Peyer's patch (tissue), 4 donors: Measurements from ENCODE around the gene SLC39A6. TPM values are rescaled to one million over a fixed set of nuclear protein-coding genes. Genes with fewer than 3 reads are reported as not detected.

Source experiments
- DNase-seq, 3 donors: peaks; one replicate each; pipeline ENCODE4 v3.0.0-alpha.2; 2017 to 2019
- H3K27ac ChIP-seq, 4 donors: fragments of 200-600 bp; sonication (generic); one replicate each; pipeline ENCODE4 v1.5.1; 2016 to 2019
- H3K27me3 ChIP-seq, 2 donors: fragments of 200-600 bp; sonication (generic); one replicate each; pipeline ENCODE4 v1.5.1; 2019
- H3K36me3 ChIP-seq, 3 donors: fragments of 200-600 bp; sonication (generic); one replicate each; pipeline ENCODE4 v1.5.1; 2016 to 2019
- H3K4me1 ChIP-seq, 4 donors: fragments of 200-600 bp; sonication (generic); one replicate each; pipeline ENCODE4 v1.5.1; 2016 to 2019
- H3K4me3 ChIP-seq, 4 donors: fragments of 200-600 bp; sonication (generic); 1 replicate in 3 of 4; 2 replicates in 1 of 4; pipeline ENCODE4 v1.5.1; 2016 to 2019; ENCODE audit warnings: mild to moderate bottlenecking in 1 of 4
- H3K9me3 ChIP-seq, 4 donors: fragments of 200-600 bp; sonication (generic); one replicate each; pipeline ENCODE4 v1.5.1; 2016 to 2019; ENCODE audit warnings: mild to moderate bottlenecking in 1 of 4
- CTCF ChIP-seq, 6 experiments: fragments of 450-650 bp in 4 of 6; fragments of 200-600 bp in 2 of 6; sonication (generic) in 1 of 6; IDR thresholded peaks; one replicate each; pipeline ENCODE4 v1.5.1; 2017 to 2019; ENCODE audit warnings: antibody characterized with exemption in 6 of 6, mild to moderate bottlenecking in 3 of 6, moderate library complexity in 1 of 6
- POLR2A ChIP-seq, 2 donors: fragments of 450-650 bp; IDR thresholded peaks; one replicate each; pipeline ENCODE4 v1.5.1; 2017; ENCODE audit warnings: antibody characterized with exemption in 2 of 2, mild to moderate bottlenecking in 2 of 2, moderate library complexity in 2 of 2
- total RNA-seq, 4 donors: library from RNA; depleted of rRNA; stranded (reverse); fragments of >200 nt; gene quantifications; one replicate each; pipeline ENCODE4 v1.1.0, GENCODE V29; 2016

The SLC39A6 gene
- total RNA-seq, 4 donors from 2014 or later, result 7.4 to 13.0 (median 8.2) TPM

GRCh38 chr18:36157441-36157840 lies 28.3 kb upstream of the SLC39A6 start:
- H3K27me3 ChIP-seq, result no peaks in the 10 kb centered on the region
- no peak overlapping the region for H3K27ac ChIP-seq
- no peak overlapping the region for H3K4me3 ChIP-seq
- peaks cover 0 to 69% (median 0%) of the 10 kb centered on the region in 3 donors for H3K36me3 ChIP-seq
- no peak for DNase-seq
- no peaks in the 10 kb centered on the region for H3K9me3 ChIP-seq
- no peaks in the 10 kb centered on the region for H3K4me1 ChIP-seq
- TF ChIP-seq CTCF (IDR thresholded peaks at IDR 0.05), result no peak
- TF ChIP-seq POLR2A (IDR thresholded peaks at IDR 0.05), result no peak

GRCh38 chr18:36155851-36156757 lies 27.0 kb upstream of the SLC39A6 start:
- H3K4me1 ChIP-seq, result no peaks in the 10 kb centered on the region
- H3K27ac ChIP-seq, result no peak overlapping the region
- H3K27me3 ChIP-seq, result no peaks in the 10 kb centered on the region
- no peak for DNase-seq
- TF ChIP-seq POLR2A (IDR thresholded peaks at IDR 0.05), result no peak
- TF ChIP-seq CTCF (IDR thresholded peaks at IDR 0.05), result peak in 3 of 6 experiments; percentile 31 to 42 (median 35)
- no peak overlapping the region for H3K4me3 ChIP-seq
- peaks cover 0 to 68% (median 0%) of the 10 kb centered on the region in 3 donors for H3K36me3 ChIP-seq
- no peaks in the 10 kb centered on the region for H3K9me3 ChIP-seq

GRCh38 chr18:36153771-36154170 lies 24.6 kb upstream of the SLC39A6 start:
- no peaks in the 10 kb centered on the region for H3K27me3 ChIP-seq
- no peak for DNase-seq
- no peaks in the 10 kb centered on the region for H3K9me3 ChIP-seq
- no peaks in the 10 kb centered on the region for H3K4me1 ChIP-seq
- H3K4me3 ChIP-seq, result no peak overlapping the region
- TF ChIP-seq POLR2A (IDR thresholded peaks at IDR 0.05), result no peak
- no peak for TF ChIP-seq CTCF (IDR thresholded peaks at IDR 0.05)
- H3K27ac ChIP-seq, result no peak overlapping the region
- peaks cover 0 to 67% (median 0%) of the 10 kb centered on the region in 3 donors for H3K36me3 ChIP-seq

GRCh38 chr18:36153203-36153602 lies 24.1 kb upstream of the SLC39A6 start:
- Histone ChIP-seq H3K36me3 (peaks cover 0 to 70% (median 0%) of the 10 kb centered on the region in 3 donors), H3K4me3 (no peak overlapping the region), H3K9me3 (no peaks in the 10 kb centered on the region), H3K27ac (no peak overlapping the region), H3K4me1 (no peaks in the 10 kb centered on the region), H3K27me3 (no peaks in the 10 kb centered on the region)
- TF ChIP-seq POLR2A (IDR thresholded peaks at IDR 0.05) (no peak), CTCF (IDR thresholded peaks at IDR 0.05) (no peak)
- DNase-seq, result no peak

GRCh38 chr18:36152781-36153180 lies 23.6 kb upstream of the SLC39A6 start:
- Histone ChIP-seq H3K27me3 (no peaks in the 10 kb centered on the region), H3K36me3 (peaks cover 0 to 75% (median 0%) of the 10 kb centered on the region in 3 donors), H3K4me1 (no peaks in the 10 kb centered on the region), H3K4me3 (no peak overlapping the region), H3K9me3 (no peaks in the 10 kb centered on the region), H3K27ac (no peak overlapping the region)
- TF ChIP-seq POLR2A (IDR thresholded peaks at IDR 0.05) (no peak), CTCF (IDR thresholded peaks at IDR 0.05) (no peak)
- no peak for DNase-seq
